ENCODE measurements around the gene PTCD1. TPM values are rescaled to one million over a fixed set of nuclear protein-coding genes. Genes with fewer than 3 reads are reported as not detected.

PTCD1 gene
- total RNA-seq, result 2.3 TPM

DNA sequence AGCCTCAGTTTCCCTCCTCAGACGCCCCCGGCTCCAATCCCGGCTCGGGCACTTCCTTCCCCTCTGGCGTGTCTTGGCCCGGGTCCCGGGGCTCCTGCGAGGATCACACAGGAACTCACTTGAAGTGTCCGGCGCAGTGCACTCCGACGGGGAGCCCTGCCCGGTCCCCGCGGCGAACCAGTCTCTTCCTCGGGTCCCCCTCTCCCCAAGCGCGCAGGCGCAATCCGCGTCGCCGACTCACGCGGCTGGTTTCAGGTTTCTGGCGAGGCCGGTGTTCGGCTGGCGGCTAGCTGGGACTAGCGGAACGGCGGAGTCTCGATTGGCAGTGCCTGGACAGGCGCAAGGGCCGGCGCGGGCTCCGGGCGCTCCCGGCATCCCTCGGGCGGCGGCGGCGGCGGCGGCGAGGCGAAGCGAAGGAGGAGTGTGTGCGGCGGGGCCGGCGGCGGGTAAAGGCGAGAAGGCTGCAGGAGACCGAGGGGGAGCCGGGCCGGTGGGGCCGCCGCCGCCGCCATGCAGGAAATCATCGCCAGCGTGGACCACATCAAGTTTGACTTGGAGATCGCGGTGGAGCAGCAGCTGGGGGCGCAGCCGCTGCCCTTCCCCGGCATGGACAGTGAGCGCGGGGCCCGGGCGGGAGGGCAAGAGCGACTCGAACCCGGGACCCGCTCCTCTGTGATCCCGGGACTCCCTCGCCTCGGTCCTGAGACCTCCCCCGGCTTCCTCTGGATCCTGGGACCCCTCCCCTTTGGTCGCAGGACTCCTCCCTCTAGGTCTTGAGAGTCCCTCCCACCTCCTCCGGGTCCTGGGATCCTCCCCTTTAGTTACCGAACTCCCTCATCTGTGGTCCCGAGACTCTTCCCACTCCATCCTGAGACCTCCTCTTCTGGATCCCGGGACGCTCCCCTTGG lies at the start of gene PTCD1, which contains the start of gene CPSF4:
TSS of gene PTCD1 (minus strand) at position 226 of the 908 bp plus-strand sequence. CDS start 3,556 bp downstream, outside the sequence.
TSS of gene CPSF4 (plus strand) at position 371 of the 908 bp plus-strand sequence. CDS start at position 511, 140 bp downstream.
- peak; percentile 97 for ATAC-seq
- DNase-seq (ENCODE audit: low spot score), result peak; percentile 96

DNA sequence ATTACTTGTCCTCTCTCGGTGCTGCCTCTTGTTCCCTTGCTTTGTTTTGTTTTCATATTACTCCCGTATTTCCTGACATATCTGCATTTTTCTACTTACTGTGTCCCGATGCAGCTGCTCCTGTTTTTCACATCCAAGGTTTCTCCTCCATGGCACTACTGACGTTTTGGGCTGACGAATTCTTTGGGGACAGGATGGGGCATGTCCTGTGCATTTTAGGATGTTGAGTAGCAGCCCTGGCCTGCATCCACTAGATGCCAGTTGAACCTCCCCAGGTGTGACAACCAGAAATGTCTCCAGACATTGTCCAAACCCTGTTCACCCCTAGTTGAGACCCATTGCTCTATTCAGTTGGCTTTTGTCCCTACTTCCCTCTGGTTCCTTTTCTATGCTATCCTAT lies 46.5 kb upstream of the PTCD1 start:
- DNase-seq (ENCODE audit: low spot score) (no peak), ATAC-seq (no peak)

GRCh38 chr7:99478464-99479440 lies 40.2 kb upstream of the PTCD1 start:
- ATAC-seq, result peak; percentile 36
- no peak for DNase-seq (ENCODE audit: low spot score)

- no peak for ATAC-seq
Measured at GRCh38 chr7:99476107-99476506, 37.5 kb upstream of the PTCD1 start.

GRCh38 chr7:99473315-99473596 lies 34.7 kb upstream of the PTCD1 start:
- ATAC-seq (no peak), DNase-seq (ENCODE audit: low spot score) (no peak)

More at GRCh38 chr7:99476107-99476506, 37.5 kb upstream of the PTCD1 start:
- no peak for DNase-seq (ENCODE audit: low spot score)

DNA sequence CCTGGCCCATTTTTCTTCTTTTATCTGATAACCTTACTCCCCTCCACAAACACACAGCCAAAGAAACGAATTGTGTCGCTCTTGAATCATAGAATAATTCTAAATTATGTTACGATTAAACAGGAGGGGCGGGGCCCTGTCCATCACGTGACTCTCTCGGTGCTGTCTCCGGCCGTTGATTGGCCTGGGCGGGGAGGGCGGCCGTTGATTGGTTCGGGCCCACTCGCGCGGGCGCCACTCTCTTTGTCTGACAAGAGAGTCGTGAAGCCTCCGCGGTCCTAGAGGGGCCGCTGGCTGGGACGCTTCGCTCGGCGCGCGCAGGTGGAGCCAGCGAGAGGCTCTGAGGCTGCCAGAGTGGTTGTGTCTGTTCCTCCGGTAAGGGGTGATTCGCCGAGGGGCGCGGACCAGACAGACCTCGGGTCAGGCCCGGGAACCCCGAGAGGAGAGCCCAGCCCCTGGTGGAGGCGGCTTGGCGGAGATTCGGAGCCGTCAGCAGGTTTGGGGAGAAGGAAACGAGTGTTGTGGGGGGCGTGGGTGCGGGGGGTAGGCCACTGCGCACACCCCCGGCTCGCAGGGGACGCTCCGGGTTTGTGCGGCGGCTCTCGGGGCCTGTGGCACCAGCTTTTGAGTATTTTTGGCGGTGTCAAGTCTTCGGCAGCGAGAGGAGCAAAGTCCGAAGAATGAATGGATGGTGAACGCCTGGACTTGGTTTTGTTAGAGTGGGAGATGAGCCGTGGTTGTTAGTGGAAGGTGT lies 34.1 kb upstream of the PTCD1 start, which contains the start of gene ZNF789:
TSS of gene ZNF789 (plus strand) at position 330 of the 754 bp plus-strand sequence. CDS start 3,567 bp downstream, outside the sequence.
- DNase-seq (ENCODE audit: low spot score), result peak; percentile 98
- peak; percentile 95 for ATAC-seq

GRCh38 chr7:99469381-99470065 lies 30.9 kb upstream of the PTCD1 start:
- ATAC-seq, result no peak
- no peak for DNase-seq (ENCODE audit: low spot score)

DNA sequence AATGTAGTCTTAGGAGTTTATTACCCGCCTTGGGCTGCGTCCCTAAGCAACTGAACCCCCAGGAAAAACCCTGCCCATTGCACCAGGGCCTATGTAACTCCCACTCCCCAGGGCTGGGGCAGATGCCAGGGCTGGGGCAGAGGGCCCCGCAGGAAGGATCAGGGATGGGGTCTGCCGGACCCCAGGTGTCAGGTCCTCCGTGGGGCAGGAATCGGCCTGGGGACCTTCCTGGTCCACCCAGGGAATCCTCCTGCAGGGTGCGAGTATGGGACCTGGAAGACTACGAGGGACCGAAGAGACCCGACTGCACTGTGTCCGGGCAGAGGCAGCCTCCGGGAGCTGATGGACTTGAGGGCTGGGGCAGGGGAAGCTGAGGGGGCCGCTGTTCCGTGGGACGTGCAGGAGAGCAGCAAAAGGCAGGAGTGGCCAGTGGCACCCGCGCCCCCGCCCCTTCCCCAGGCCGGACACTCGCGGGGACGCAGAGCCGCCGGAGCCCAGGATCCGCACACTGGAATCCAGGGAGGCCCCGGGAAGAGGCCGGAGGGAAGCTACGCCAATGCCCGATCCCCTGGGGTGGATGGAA lies 29.8 kb upstream of the PTCD1 start:
- DNase-seq (ENCODE audit: low spot score) (no peak), ATAC-seq (no peak)

- DNase-seq (ENCODE audit: low spot score) (no peak), ATAC-seq (peak; percentile 12)
Measured at GRCh38 chr7:99465421-99465768, 26.8 kb upstream of the PTCD1 start.

- DNase-seq (ENCODE audit: low spot score), result no peak
Measured at GRCh38 chr7:99461221-99461620, 22.6 kb upstream of the PTCD1 start.

GRCh38 chr7:99460651-99461050 lies 22.1 kb upstream of the PTCD1 start:
- no peak for DNase-seq (ENCODE audit: low spot score)
- ATAC-seq, result no peak

More at GRCh38 chr7:99461221-99461620, 22.6 kb upstream of the PTCD1 start:
- no peak for ATAC-seq

DNA sequence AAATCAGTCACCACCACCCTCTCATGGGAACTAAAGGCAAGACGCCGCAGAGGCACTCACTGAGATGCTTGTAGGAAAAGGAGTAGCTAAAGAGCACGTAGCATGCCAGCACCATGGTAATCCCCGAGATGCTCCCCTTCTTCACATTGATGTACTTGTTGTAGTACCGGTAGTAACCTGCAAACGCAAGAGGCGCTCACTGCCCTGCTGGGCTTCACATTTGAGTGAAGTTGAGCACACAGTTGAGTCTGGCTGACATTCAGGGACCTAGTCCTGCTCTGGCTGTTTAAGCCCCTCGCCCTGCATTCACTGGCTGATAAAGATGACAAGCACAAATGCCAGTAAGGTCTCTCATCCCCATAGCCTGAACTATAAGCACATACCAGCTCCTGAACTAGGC lies 20.5 kb upstream of the PTCD1 start:
- DNase-seq (ENCODE audit: low spot score), result no peak
- peak; percentile 34 for ATAC-seq

DNA sequence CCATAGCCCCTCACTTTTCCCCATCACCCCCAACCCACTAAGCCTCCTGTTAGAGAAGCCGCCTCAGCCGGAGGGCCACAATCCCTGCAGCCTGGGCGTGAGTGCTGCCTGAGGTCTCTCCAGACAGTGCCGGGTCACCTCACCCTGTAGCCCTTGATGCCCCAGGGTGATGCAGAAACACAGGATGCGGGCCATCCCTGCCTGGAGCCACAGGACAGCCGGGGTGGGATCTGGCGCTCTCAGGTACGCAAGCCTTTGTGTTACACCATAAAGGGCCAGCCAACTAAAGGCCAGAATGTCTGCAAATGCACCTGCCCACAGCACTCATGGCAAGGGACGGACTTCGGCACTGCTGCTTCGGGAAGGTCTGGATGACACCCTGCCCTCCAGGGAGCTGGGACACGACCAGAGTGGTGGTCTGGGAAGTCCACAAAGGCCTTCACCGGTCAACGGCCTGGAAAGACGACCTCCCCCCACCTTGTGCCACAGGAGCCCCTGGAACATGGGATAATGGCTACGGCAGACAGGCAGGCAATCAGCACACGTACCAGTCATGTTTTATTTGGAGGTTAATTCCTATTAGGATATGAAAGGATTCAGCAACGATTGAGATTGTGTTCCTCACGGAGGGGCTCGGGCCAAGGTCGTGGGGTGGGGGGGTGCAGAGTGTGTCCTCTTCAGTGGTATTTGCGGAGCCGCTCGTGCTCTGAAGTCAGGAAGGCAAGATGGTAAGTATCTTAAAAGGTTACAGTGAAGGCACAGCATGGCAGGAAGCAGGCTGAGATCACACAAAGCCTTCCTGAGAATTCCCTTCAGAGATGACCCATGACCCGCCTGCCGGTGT lies 19.3 kb upstream of the PTCD1 start:
- DNase-seq (ENCODE audit: low spot score) (no peak), ATAC-seq (peak; percentile 8)

DNA sequence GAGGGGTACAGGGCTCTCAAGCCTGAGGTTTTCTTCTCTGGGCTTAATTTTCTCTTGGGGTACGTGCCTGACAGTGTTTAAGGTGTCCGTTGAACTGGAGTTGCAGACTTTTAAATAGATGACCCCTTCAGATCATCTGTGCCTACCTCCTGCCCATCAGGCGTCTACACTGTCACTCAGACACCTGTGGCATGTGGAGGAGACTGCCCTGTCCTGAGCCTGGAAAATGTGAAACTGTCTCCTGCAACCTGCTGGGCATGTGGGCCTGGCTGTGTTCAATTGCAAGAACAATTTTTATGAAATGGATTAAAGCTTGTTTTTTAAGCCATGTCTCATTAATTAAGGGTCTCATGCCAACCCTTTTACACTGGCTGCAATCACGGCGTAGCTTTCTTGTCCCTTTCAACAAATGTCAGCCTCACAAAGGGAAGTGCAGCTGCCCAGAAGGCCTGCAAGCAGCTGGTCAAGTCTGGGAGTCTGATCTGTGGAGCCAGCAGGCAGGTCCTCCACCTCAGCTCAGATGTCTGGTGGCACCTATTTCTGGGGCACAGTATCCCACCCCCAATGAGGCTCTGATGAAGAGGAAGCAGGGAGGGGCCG lies 18.6 kb upstream of the PTCD1 start:
- no peak for ATAC-seq

GRCh38 chr7:99456288-99456687 lies 17.7 kb upstream of the PTCD1 start:
- DNase-seq (ENCODE audit: low spot score) (no peak), ATAC-seq (peak; percentile 38)

More for the DNA sequence above, 18.6 kb upstream of the PTCD1 start:
- no peak for DNase-seq (ENCODE audit: low spot score)

DNA sequence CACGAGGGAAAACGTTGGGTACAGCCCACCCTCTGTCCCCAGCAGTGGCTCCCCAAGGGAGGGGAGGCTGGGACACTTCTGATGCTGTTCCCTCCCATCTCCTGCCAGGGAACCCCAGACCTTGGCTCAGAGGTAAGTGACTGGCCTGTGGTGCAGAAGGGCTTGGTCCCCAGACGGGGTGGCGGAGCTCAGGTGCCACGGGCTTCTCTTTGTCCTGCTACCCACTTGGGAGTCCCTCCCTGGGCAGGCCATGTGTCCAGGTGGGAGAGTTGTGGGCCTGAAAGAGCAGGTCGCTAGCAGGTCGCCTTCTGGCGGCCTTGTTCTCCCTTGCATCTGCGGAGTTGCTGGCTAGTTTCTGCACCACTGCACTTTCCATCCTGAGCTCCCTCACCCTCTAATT lies 17.3 kb upstream of the PTCD1 start:
- no peak for ATAC-seq
- no peak for DNase-seq (ENCODE audit: low spot score)

GRCh38 chr7:99453105-99453504 lies 14.5 kb upstream of the PTCD1 start:
- ATAC-seq, result no peak
- no peak for DNase-seq (ENCODE audit: low spot score)

DNA sequence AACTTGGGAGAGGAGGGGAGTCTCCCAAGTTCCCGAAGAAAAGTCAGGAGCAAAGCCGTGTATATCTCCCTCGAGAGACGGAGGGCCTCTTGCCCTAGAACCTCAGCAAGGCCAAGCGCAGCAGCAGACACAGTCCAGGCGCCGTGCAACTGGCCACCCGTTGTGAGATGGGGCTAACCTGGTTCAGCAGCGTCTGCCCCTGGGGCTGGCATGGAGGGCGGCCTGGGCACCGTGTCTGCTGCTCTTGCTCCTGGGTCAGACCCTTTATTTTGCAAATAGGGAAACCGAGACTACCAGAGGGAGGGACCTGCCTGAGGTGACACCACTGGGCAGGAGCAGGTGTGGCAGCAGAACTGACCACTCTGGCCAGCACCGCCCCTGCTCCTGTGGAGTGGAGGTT lies 13.9 kb upstream of the PTCD1 start:
- no peak for ATAC-seq
- DNase-seq (ENCODE audit: low spot score), result no peak

All from left lobe of liver (tissue), 2 donors.